Stimulated activated naive CD8-positive, alpha-beta T cell treated with anti-CD3 and anti-CD28 coated beads, Interleukin-15, Interleukin-2, amounts not matched to agents 100 U/mL and 50 U/mL, for 24 hours (primary cell): ENCODE data around the gene LCE2D.
"Not testable (repeated sequence)": the region's sequence is repeated elsewhere in the genome, so short reads cannot be mapped to it uniquely, and the experiment has no call there.

Experiments used
- ATAC-seq: fragments of 150-1000 bp; cut with Tn5 transposase; one replicate; pipeline ENCODE4 v1.10.0; 2021
- DNase-seq: peaks from one replicate; pipeline ENCODE4 v3.0.0; 2021

Gene LCE2D, protein sequence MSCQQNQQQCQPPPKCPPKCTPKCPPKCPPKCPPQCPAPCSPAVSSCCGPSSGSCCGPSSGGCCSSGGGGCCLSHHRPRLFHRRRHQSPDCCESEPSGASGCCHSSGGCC

DNA sequence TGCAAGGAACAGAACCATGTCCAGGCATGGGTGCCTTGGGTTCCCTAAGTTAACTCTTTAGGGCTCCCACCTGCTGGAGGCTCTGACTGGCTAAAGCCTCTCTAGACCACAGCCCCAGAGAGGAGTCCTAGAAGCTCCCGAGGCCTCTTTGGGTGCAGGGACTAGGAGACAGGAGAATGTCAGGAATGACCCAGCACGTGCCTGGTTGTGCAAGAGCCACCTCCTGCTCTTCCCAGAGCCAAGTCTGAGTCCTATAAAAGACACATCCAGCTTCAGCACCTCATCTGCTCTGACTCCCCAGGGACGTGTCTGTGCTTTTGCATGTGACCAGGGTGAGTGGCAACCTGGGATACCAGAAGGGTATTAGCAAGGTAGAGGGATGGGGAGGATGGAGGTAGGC, at the start of gene LCE2D:
Gene LCE2D (plus strand): TSS at position 283 of the 400 bp plus-strand sequence. CDS start 726 bp downstream, outside the sequence.
- ATAC-seq (no peak), DNase-seq (no peak)

DNA sequence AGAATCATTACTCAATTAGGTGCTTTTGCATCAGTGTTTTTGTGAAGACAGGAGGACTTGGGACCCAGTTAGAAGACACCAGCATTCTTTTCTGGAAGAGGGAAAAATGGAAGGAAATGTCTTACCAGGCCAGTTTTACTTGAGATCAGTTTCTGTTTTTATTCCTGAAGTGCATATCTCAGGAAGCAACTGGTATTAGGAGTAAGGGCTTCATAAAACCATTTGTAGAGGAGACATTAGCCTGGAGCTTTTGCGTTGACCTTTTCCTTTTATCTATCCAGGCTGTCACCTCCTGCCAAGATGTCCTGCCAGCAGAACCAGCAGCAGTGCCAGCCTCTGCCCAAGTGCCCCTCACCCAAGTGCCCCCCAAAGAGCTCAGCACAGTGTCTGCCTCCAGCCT, 49.7 kb upstream of the LCE2D start, which contains the start of gene LCE3B:
Gene LCE3B (plus strand): TSS at position 301 of the 400 bp plus-strand sequence. CDS start 0 bp downstream, at position 301.
- DNase-seq (no peak), ATAC-seq (no peak)

DNA sequence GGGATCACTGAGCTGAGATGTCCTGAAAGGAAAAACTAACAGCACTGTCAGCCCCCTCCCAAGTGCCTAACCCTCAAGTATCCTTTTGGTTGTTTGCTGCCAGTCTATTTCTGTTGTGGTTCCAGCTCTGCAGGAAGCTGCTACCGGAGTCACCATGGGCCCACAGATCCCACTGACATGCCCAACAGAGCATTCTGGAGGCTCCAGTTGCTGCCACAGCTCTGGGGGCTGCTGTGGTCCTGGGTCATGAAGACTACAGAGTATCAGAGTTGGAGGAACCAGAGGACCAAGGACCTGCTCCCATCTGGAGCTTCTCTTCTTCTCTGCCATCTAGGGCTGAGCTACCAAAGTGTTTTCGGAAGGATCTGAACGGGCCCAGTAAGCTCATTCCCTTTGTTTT, 41.2 kb upstream of the LCE2D start:
- ATAC-seq = no peak
- DNase-seq = no peak

GRCh38 chr1:152622803-152623202, 40.4 kb upstream of the LCE2D start, which contains the start of gene LCE3A:
TSS of gene LCE3A (minus strand) at chr1:152623103. CDS start at chr1:152623103, 0 bp downstream.
- DNase-seq = no peak
- ATAC-seq = no peak

DNA sequence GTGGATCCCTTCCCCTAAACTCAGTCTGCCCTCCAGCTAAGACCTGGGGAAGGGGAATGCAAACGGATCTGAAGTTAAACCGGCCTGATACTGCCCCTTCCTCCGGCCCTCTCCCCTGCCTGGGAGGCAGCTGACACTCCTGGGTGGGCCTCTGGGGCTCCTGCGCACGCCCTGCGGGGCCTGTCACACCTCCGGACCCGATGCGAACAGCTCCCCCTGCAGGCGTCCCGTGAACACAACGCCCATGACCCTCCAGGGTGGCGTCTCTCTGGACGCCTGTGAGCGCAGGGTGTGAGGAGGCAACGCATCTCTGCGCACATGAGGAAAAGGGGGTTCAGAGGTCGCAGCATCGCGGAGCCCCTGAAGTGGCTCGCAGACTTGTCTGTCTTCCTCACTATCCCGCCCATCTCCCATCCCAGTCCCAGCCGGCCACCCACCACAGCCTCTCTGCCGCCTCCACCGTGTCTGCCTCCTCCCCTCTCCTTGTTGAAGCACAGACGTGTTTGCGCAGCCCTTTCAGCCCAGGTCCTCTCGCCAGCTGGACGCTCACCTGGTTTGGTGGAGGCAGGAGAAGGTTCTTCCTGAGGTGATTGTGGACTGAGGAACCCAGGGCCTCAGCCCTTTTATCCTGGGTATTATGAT, 39.9 kb upstream of the LCE2D start:
- DNase-seq (peak; percentile 37), ATAC-seq (no peak)

GRCh38 chr1:152626744-152627143, 36.4 kb upstream of the LCE2D start:
- ATAC-seq (no peak), DNase-seq (no peak)

GRCh38 chr1:152630596-152630995, 32.6 kb upstream of the LCE2D start:
- ATAC-seq = no peak
- DNase-seq = no peak

DNA sequence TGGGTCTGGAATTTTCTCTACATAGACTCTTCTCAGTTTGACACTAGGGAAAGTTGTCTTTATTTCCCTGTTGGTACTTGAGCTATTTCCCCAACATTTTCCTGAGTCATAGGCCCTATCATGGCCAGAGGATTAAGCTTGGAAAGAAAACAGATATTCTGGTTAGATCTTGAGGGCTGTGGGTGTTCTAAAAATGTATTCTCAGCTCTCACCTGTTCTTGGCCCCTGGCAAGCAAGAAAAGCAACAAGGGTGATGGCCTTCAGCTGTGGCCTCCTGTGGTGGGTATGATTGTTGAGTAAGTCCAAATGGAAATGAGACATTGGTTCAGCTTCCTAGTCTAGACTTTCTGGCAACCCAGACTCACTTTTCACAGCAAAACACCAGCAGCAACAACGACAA, 22.8 kb upstream of the LCE2D start:
- ATAC-seq (no peak), DNase-seq (no peak)

- DNase-seq = no peak
- no peak for ATAC-seq
Measured at GRCh38 chr1:152643945-152644344, 19.2 kb upstream of the LCE2D start.

- ATAC-seq (no peak), DNase-seq (no peak)
Measured at GRCh38 chr1:152645146-152645545, 18.0 kb upstream of the LCE2D start.

- ATAC-seq = no peak
Measured at GRCh38 chr1:152646656-152647055, 16.5 kb upstream of the LCE2D start.

GRCh38 chr1:152654110-152654509, 9.1 kb upstream of the LCE2D start:
- no peak for ATAC-seq
- DNase-seq = peak; percentile 65

More at GRCh38 chr1:152646656-152647055, 16.5 kb upstream of the LCE2D start:
- DNase-seq = no peak

DNA sequence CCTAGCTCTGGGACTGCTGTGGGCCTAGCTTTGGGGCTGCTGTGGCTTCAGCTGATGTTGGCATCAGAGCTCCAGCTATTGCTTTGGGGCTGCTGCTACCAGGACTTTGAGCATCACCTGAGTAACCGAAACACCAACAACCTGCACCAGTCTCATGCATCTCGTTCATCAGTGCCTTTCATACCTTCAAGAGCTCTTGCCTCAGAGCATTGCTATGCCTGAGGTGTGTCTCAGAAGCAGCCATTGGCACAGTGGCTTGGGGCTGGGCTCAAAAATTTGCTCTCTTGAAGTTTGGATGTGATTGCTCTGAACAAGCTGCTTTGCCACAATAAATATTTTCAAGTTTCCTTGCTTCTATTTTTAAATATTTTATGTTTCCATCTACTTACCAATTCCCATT, 6.7 kb upstream of the LCE2D start:
- ATAC-seq = no peak
- DNase-seq = no peak

DNA sequence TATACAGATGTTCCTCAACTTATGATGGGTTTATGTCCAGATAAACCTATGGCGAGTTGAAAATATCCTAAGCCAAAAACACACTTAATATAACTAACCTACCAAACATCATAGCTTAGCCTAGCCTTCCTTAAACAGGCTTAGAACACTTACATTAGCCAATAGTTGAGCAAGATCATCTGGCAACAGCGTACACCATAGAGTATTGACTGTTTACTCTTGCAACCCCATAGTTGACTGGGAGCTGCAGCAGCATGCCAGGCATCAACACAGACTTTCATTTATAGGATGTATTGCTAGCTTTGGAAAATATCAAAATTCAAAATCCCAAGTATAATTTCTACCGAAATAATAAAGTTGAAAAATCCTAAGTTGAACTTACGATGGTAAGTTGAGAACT, 5.5 kb upstream of the LCE2D start:
- DNase-seq (no peak), ATAC-seq (no peak)

DNA sequence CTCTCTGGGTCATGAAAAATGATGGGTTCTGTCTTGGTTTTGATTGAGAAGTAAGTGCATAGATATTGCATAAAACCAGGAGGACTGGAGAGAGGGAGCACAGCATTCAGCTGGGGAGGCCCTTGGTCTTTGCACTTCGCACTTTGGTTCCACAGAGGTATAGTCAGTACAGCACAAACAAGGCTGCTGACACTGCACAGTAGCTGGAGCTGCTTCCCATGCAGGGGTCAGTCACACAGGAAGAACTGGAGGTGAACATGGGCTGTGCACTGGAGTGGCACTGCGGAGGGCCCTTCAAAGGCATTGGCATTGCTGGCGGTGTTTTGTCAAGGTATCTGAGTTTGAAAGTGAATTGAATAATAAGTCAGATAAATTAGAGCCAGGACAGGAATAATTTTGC, 4.5 kb upstream of the LCE2D start:
- ATAC-seq (no peak), DNase-seq (no peak)

GRCh38 chr1:152666171-152666570, 3.0 kb downstream of the LCE2D start:
- DNase-seq, ATAC-seq: not testable (repeated sequence)

DNA sequence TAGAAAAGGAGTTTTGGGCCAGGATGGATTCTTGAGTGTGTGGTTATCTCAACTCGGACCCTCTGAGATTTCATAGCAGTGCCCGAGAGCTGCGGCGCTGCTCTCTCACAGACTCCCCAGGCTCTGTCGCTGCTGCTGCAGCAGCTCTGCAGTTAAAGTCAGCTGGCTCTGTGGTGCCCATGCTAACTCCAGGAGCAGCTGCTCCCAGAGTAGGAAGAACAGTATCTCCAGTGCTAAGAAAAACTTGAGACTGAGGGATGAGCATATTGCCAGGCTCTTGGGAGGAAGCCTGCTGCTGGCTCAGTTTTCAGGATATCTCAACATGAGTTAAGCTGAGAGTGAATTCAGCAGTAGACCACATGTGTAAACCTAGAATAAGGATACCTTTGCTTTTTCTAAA, 4.5 kb downstream of the LCE2D start:
- DNase-seq = no peak
- no peak for ATAC-seq

DNA sequence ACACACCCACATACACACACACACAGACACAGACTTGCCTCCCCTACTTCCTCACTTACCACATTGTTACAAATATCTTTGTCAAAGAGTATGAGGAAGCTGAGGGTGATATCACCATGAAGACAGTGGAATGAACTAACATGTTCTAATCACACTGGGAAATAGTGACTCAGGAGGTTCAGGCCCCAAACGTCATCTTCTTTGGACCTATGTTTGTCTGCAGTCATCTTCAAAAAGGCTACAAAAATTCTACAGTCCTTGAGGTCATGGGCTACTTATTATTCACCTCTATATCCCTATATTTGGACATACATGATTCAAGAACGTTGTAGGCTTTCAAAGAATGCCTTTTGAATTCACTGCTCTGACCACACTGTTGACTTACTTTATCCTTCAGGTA, 9.8 kb downstream of the LCE2D start:
- ATAC-seq (no peak), DNase-seq (no peak)

GRCh38 chr1:152674983-152675382, 11.8 kb downstream of the LCE2D start, which contains the start of gene LCE2C:
TSS of gene LCE2C (plus strand) at chr1:152675279. CDS start at chr1:152676016, 737 bp downstream.
- not testable (repeated sequence) for ATAC-seq, DNase-seq

DNA sequence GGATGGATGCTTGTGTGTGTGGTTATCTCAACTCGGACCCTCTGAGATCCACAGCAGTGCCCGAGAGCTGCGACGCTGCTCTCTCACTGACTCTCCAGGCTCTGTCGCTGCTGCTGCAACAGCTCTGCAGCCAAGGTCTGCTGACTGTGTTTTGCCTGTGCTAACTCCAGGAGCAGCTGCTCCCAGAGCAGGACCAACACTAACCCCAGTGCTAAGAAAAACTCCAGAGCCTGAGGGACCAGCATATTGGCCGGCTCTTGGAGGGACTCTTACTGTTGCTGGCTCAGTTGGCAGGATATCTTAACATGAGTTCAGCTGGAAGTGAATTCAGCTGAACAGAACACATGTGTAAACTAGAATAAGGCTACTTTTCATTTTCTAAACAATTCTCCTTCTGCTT, 16.3 kb downstream of the LCE2D start:
- DNase-seq (no peak), ATAC-seq (no peak)

- DNase-seq (no peak), ATAC-seq (no peak)
Measured at GRCh38 chr1:152681616-152682015, 18.4 kb downstream of the LCE2D start.

DNA sequence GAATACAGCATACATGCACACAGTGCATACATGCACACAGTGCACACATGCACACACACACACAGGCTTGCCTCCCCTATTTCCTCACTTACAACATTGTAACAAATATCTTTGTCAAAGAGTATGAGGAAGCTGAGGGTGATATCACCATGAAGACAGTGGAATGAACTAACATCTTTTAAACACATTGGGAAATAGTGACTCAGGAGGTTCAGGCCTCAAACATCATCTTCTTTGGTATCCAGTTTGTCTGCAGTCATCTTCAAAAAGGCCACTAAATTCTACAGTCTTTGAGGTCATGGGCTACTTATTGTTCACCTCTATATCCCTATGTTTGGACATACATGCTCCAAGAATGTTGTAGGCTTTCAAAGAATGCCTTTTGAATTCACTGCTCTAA, 20.7 kb downstream of the LCE2D start:
- DNase-seq (no peak), ATAC-seq (no peak)

DNA sequence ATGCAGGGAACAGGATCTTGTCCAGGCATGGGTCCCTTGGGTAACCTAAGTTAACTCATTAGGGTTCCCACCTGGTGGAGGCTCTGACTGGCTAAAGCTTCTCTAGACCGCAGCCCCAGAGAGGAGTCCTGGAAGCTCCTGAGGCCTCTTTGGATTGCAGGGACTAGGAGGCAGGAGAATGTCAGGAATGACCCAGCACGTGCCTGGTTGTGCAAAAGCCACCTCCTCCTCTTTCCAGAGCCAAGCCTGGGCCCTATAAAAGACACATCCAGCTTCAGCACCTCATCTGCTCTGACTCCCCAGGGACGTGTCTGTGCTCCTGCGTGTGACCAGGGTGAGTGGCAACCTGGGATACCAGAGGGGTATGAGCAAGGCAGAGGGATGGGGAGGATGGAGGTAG, 22.6 kb downstream of the LCE2D start, which contains the start of gene LCE2B:
Gene LCE2B (plus strand): TSS at position 301 of the 400 bp plus-strand sequence. CDS start 721 bp downstream, outside the sequence.
- ATAC-seq, DNase-seq: not testable (repeated sequence)
